Endothelial cell of umbilical vein (primary cell): ENCODE data around the gene APBA2. TPM values are rescaled to one million over a fixed set of nuclear protein-coding genes. Genes with fewer than 3 reads are reported as not detected.

ENCODE experiments used
- BruUV-seq: library from RNA; stranded (reverse); fragments of 400-500 nt; replicated peaks from 2 replicates; lab custom pipeline; 2021; lab: Mats Ljungman, UMichigan
- CTCF ChIA-PET: fragments of 300-600, 350-600 bp; sonication (Branson Sonifier 250); formaldehyde crosslinking; loops from one replicate; lab custom pipeline; 2021; ENCODE audit warnings: antibody characterized with exemption, inconsistent platforms; lab: Charles Lee
- POLR2A ChIA-PET: fragments of 300-600, 350-600 bp; sonication (Branson Sonifier 250); formaldehyde crosslinking; loops from one replicate; lab custom pipeline; 2021; ENCODE audit warnings: antibody characterized with exemption, inconsistent platforms; lab: Charles Lee
- DNase-seq: peaks from one replicate; pipeline ENCODE4 v3.0.0-alpha.2; 2011; ENCODE audit warnings: low read depth, low spot score
- FAIRE-seq: peaks from 2 replicates; lab custom pipeline; 2011; peaks lifted over from hg19 to GRCh38; lab: Jason Lieb, UNC
- H2AFZ ChIP-seq: 2 replicates; pipeline ENCODE4 v1.6.0; 2012; ENCODE audit warnings: low read depth, low read length, control low read depth, inconsistent platforms
- H3K27ac ChIP-seq: 2 replicates; pipeline ENCODE4 v1.5.1; 2011; ENCODE audit warnings: low read depth, mild to moderate bottlenecking, control low read depth, low read length, moderate library complexity; ENCODE audit not compliant: insufficient read depth
- H3K27me3 ChIP-seq, 2 experiments: 2 replicates each; pipeline versions ENCODE4 v1.6.0 to v1.6.1; 2011; ENCODE audit warnings: low read length in 2 of 2, mixed read lengths in 1 of 2; ENCODE audit not compliant: control insufficient read depth in 2 of 2, insufficient read depth in 2 of 2
- H3K36me3 ChIP-seq, 2 experiments: 2 replicates in 1 of 2; 3 replicates in 1 of 2; pipeline ENCODE4 v1.5.1; 2011; ENCODE audit warnings: low read length in 2 of 2, mild to moderate bottlenecking in 1 of 2, moderate library complexity in 1 of 2; ENCODE audit not compliant: control insufficient read depth in 2 of 2, insufficient read depth in 2 of 2; ENCODE audit errors: extremely low read depth in 1 of 2
- H3K4me1 ChIP-seq: 3 replicates; pipeline ENCODE4 v1.5.1; 2011; ENCODE audit warnings: mild to moderate bottlenecking, low read length; ENCODE audit not compliant: control insufficient read depth, insufficient read depth; ENCODE audit errors: extremely low read depth
- H3K4me2 ChIP-seq: 2 replicates; pipeline ENCODE4 v1.6.1; 2011; ENCODE audit warnings: low read length, control low read depth, mixed read lengths; ENCODE audit not compliant: insufficient read depth
- H3K4me3 ChIP-seq, 3 experiments: fragments of 200-600 bp in 1 of 3; sonication (generic), shearing (Covaris generic) in 1 of 3; replicated peaks in 1 of 3; 2 replicates each; pipeline ENCODE4 v1.5.1; 2011 to 2016; ENCODE audit warnings: control low read depth in 3 of 3, low read length in 3 of 3, mild to moderate bottlenecking in 2 of 3, inconsistent platforms in 1 of 3, low read depth in 1 of 3, moderate library complexity in 1 of 3; ENCODE audit not compliant: insufficient read depth in 1 of 3
- H3K79me2 ChIP-seq: 2 replicates; pipeline ENCODE4 v1.6.0; 2012; ENCODE audit warnings: low read length, inconsistent platforms; ENCODE audit not compliant: control insufficient read depth, insufficient read depth
- H3K9ac ChIP-seq: replicated peaks from 2 replicates; pipeline ENCODE3; 2011; ENCODE audit warnings: low read length, control low read depth; ENCODE audit not compliant: insufficient read depth; ENCODE audit errors: extremely low read depth
- H3K9me1 ChIP-seq: replicated peaks from 3 replicates; pipeline ENCODE4 v1.6.0; 2011; ENCODE audit warnings: mild to moderate bottlenecking, low read length; ENCODE audit not compliant: control insufficient read depth, insufficient read depth; ENCODE audit errors: extremely low read depth
- H3K9me3 ChIP-seq: replicated peaks from 2 replicates; pipeline ENCODE4 v1.5.1; 2012; ENCODE audit warnings: low read length, inconsistent platforms; ENCODE audit not compliant: control insufficient read depth, insufficient read depth
- H4K20me1 ChIP-seq: replicated peaks from 2 replicates; pipeline ENCODE3; 2011; ENCODE audit warnings: mild to moderate bottlenecking, low read length; ENCODE audit not compliant: control insufficient read depth, insufficient read depth; ENCODE audit errors: extremely low read depth
- CTCF ChIP-seq, 2 donors: IDR thresholded peaks; 1 replicate in 1 of 2; 2 replicates in 1 of 2; pipeline ENCODE4 v1.5.1; 2011; ENCODE audit warnings: low read length in 2 of 2, mild to moderate bottlenecking in 2 of 2, moderate library complexity in 2 of 2, control low read depth in 1 of 2, inconsistent platforms in 1 of 2, low read depth in 1 of 2; ENCODE audit not compliant: insufficient read depth in 1 of 2; ENCODE audit errors: extremely low read depth in 1 of 2
- EZH2 ChIP-seq: IDR thresholded peaks from 2 replicates; pipeline ENCODE4 v1.6.1; 2012; ENCODE audit warnings: borderline replicate concordance, low read depth, mild to moderate bottlenecking, moderate library complexity, low read length, inconsistent platforms; ENCODE audit not compliant: severe bottlenecking
- FOS ChIP-seq: IDR thresholded peaks from 2 replicates; pipeline ENCODE4 v1.6.1; 2011; ENCODE audit warnings: mild to moderate bottlenecking, low read length, moderate library complexity, borderline replicate concordance; ENCODE audit not compliant: insufficient read depth
- GATA2 ChIP-seq: IDR thresholded peaks from 2 replicates; pipeline ENCODE4 v1.7.0; 2011; ENCODE audit warnings: low read depth, mild to moderate bottlenecking, moderate library complexity, mixed read lengths, low read length; ENCODE audit not compliant: insufficient read length, insufficient read depth
- JUN ChIP-seq: IDR thresholded peaks from 2 replicates; pipeline ENCODE4 v1.6.1; 2011; ENCODE audit warnings: borderline replicate concordance, low read depth; ENCODE audit not compliant: insufficient read length, insufficient read depth
- MYC ChIP-seq: IDR thresholded peaks from one replicate; pipeline ENCODE4 v1.6.1; 2011; ENCODE audit warnings: mild to moderate bottlenecking, low read depth, low read length
- POLR2A ChIP-seq: IDR thresholded peaks from 2 replicates; pipeline ENCODE4 v1.6.1; 2012; ENCODE audit warnings: low read depth, mild to moderate bottlenecking, control low read depth, low read length
- POLR2AphosphoS5 ChIP-seq: IDR thresholded peaks from 2 replicates; pipeline ENCODE4 v1.6.1; 2012; ENCODE audit warnings: low read depth, mild to moderate bottlenecking, control low read depth, low read length, moderate library complexity; ENCODE audit not compliant: insufficient read depth
- dilution Hi-C: fragments of 300-500 bp; cut with MboI; formaldehyde crosslinking; loops from one replicate; pipeline ENCODE4 v1.15.0; 2019; ENCODE audit warnings: low sequenced_read_pairs; ENCODE audit not compliant: extremely low pct_ligation_motif_present
- intact Hi-C: fragments of 100-400 bp; cut with micrococcal nuclease; formaldehyde crosslinking; loops from one replicate; pipeline ENCODE4 v1.10.0; 2022
- polyA plus RNA-seq, 4 experiments: library from polyadenylated mRNA; depleted of rRNA in 3 of 4; stranded (reverse) in 3 of 4; unstranded in 1 of 4; fragments of >200 nt; gene quantifications; 2 replicates each; pipeline versions ENCODE4 v1.2.1 to v1.2.3, GENCODE V29; 2011 to 2012; ENCODE audit warnings: missing spikeins in 1 of 4
- total RNA-seq: library from RNA; stranded (reverse); gene quantifications from 2 replicates; pipeline ENCODE4 v1.2.3, GENCODE V29; 2021
- TF ChIP-seq, protein P1 (sequence below): IDR thresholded peaks from 2 replicates; pipeline ENCODE4 v1.6.1; 2011; ENCODE audit not compliant: insufficient read depth, insufficient read length

Gene APBA2
- total and polyA plus RNA-seq, 2 donors (not counting 3 experiments of a cell fraction or from before 2014, with no cell fraction given): 5.7 to 11.1 TPM

DNA sequence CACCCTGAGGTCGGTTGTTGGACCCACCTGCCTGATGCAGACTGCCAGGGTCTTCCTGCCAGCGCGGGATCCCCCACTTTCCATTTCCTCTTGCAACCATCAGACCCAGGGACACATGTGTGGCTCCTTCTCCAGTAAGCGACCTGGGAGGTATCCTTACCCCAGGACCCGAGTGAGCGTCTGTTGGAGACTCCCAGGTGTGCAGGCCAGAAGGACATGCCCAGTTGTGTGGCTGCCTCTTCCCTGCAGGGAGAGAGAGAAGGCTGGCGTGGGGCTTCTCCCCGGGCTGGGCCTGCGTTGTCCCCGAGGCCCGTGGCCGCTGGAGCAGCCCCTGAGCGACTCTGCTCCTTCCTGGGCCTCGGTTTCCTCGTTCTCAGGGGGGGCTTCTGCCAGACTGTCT lies 56.8 kb downstream of the APBA2 start:
- Histone ChIP-seq H3K9me1 (no peaks in the 10 kb centered on the region), H3K36me3 (no peaks in the 10 kb centered on the region), H2AFZ (no peak overlapping the region), H4K20me1 (no peaks in the 10 kb centered on the region), H3K9ac (no peak overlapping the region), H3K27ac (no peak overlapping the region), H3K4me2 (no peak overlapping the region), H3K4me3 (no peak overlapping the region), H3K27me3 (no peaks in the 10 kb centered on the region), H3K9me3 (no peaks in the 10 kb centered on the region), H3K4me1 (no peaks in the 10 kb centered on the region), H3K79me2 (no peaks in the 10 kb centered on the region)
- DNase-seq: no peak
- intact Hi-C loops (no loop called here), dilution Hi-C loops (no loop called here)
- no TSS peak for BruUV-seq
- TF ChIP-seq CTCF (IDR thresholded peaks at IDR 0.05; ENCODE audit: extremely low read depth in 1 of 2, insufficient read depth in 1 of 2, low read depth in 1 of 2, low read length in 2 of 2): no peak
- TF ChIP-seq, protein P1, sequence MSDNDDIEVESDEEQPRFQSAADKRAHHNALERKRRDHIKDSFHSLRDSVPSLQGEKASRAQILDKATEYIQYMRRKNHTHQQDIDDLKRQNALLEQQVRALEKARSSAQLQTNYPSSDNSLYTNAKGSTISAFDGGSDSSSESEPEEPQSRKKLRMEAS: no peak
- TF ChIP-seq POLR2AphosphoS5: no peak
- no peak for TF ChIP-seq GATA2
- no peak for TF ChIP-seq EZH2
- no peak for TF ChIP-seq FOS
- TF ChIP-seq MYC: no peak
- no peak for TF ChIP-seq JUN
- no peak for TF ChIP-seq POLR2A
- ChIA-PET POLR2A (no interaction called here), CTCF (no interaction called here)
- no peak for FAIRE-seq
